HG02852 (cell line): ENCODE results near the gene MCL1.
"Not testable (repeated sequence)": the region's sequence is repeated elsewhere in the genome, so short reads cannot be mapped to it uniquely, and the experiment has no call there.

Experiments used
- ATAC-seq: cut with Tn5 transposase; IDR thresholded peaks from one replicate; pipeline ENCODE4 v1.9.1; 2021; ENCODE audit warnings: mild to moderate bottlenecking, moderate library complexity; ENCODE audit not compliant: unreplicated experiment

The MCL1 gene

DNA sequence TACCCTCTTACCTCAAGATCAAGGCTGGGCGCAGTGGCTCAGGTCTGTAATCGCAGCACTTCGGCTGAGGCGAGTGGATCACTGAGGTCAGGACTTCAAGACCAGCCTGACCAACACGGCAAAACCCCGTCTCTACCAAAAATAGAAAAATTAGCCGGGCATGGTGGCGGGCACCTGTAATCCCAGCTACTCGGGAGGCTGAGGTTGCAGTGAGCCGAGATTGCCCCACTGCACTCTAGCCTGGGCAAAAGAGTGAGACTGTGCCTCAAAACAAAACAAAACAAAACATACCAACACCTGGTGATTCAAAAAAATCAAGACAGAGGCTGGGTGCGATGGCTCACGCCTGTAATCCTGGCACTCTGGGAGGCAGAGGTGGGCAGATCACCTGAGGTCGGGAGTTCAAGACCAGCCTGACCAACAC is 5.8 kb downstream of the MCL1 start:
- ATAC-seq = not testable (repeated sequence)

DNA sequence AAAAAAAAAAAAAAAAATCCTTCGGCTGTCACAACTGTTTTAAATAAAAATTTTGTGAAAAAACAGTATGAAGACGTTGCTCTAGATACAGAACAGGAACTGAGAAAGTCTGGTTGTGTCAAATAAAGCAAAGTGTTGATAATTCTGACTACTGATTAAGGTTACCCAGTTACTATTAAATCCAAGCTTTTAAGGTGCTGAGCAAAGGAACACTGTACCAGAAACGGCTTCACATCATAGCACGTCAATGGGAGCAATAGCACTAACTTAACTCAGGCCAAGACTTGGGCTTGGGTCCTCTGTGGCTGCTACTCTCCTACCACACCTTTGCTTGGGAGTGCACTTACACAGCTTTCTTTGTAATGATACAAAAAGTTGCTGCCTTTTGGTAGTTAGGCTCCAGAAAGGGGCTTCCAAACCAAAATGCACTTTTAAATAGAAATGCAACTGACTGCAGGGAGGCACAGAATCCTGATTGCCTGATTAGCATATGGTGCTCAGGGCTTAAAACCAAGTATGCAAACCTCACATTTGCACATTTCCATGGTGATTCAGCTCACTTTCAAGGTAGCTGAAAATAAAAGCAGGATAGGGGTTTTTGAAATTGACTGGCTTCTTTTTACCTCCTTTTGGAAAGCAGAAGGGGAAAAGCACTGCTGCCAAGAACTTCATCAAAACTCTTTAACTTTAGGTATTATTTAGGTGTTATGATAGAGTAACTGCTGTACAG is 6.3 kb downstream of the MCL1 start:
- no peak for ATAC-seq

DNA sequence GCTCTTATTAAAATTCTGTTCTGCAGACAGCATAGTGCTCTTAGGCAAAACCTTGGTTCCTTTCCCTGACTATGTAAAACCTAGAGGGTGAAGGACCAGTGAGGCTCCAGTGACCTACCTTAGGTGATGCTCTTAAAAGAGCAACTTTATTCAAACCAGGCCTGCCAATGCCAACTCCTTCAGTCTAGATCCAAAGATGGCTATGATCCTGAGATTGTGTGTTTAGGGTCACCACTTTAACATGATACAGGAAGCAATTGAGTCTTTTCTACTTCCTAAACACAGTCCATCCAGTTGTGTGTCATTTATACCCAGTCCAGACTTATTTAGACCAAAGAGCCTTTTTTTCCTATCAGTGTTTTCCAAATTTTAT is 10.8 kb downstream of the MCL1 start:
- no peak for ATAC-seq

DNA sequence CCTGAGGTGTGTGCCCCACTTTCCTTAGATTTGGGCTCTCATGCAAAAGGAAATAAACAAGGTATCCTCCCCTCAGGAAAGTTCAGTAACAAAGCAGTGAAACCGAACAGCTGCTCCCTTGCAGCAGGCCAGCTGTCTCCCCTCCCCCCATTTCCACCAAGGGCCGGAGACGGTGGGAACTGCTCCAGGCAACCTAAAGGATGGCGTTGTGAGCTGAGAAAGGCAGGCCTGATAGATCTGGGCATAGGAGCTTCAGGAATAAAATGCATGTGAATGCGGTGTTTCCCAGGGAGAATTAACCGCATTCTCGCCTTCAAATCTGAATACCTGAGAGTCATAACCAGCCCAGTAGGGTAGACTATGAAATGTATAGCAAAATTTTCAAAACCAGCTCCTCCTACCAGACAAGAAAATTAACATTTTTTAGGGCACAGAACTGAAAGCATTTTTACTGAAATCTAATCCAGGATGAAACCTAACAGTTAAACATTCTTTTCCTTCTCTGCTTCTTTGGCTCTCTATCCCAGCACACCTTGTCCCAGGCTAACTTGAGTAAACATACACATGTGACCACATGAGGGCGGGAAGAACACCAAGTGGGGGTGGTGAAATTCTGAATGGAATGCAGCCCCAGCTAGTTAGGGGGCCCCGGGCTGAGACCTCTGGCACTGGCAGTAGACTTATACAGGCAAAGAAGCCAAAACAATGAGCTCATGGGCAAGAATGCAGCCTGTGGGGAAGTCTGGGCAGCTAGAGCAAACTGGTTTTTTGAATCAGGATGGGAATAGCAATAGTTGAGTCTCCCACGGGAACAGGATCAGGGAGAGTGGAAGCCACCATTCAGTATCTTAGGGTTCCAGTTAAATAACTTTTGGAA is 11.5 kb downstream of the MCL1 start:
- ATAC-seq = peak; percentile 16

DNA sequence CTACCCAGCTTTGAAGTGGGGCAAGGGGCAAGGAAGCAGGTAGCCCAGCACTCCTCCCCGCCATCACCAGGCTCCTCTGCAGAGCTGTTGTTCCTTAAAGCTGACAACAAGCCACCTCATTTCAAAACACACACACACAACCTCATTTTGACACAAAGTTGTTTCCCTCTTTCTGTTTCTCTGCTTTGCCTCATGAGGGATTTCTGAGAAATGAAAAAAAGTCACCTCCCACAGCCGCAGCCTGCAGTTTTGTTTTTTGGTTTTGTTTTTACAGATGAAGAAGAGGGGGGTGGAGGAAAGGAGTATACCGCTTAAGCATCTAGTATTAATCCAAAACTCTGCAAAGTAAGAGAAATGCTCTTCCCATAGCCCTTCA is 12.1 kb downstream of the MCL1 start:
- ATAC-seq = peak; percentile 31

DNA sequence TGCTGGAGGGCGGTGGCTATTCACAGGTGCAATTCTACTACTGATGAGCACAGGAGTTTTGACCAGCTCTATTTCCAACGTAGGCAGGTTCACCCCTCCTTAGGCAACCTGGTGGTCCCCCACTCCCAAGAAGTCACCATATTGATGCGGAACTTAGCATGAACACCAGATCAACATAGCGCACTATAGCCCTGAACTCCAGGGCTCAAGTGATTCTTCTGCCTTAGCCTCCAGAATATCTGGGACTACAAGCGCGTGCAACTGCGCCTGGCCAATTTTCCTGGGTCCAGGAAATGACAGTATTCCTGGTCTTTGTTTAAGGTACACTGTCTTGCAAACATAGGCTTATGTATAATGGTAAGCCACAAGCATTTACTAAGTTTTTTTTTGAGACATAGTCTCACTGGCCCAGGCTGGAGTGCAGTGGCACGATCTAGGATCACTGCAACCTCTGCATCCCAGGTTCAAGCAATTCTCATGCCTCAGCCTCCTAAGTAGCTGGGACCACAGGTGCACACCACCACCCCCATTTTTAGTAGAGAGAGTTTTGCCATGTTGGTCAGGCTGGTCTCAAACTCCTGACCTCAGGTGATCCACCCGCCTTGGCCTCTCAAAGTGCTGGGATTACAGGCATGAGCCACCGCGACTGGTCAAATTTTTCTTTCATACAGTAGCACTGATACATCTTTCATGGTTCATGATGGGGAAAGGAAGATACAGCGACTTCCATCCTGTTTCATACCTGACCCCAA is 12.6 kb downstream of the MCL1 start:
- ATAC-seq = no peak

DNA sequence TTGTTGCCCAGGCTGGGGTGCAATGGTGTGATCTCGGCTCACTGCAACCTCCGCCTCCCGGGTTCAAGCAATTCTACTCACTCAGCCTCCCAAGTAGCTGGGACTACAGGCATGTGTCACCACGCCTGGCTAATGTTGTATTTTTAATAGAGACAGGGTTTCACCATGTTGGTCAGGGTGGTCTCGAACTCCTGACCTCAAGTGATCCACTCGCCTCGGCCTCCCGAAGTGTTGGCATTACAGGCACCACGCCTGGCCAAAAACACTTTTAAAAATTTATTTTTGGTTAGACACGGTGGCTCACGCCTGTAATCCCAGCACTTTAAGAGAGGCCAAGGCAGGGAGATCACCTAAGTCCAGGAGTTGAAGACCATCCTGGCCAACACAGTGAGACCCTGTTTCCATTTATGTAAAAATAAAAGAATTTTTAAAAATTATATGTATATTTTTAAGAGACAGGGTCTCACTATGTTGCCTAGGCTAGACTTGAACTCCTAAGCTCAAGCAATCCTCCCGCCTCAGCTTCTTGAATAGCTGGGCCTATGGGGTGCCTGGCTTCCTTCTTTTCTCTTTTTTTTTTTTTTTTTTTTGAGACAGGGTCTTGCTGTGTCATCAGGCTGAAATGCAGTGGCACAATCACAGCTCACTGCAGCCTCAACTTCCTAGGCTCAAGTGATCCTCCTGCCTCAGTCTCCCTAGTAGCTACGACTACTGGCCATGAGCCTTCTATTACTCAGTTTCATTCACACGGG is 14.0 kb downstream of the MCL1 start:
- ATAC-seq = not testable (repeated sequence)

DNA sequence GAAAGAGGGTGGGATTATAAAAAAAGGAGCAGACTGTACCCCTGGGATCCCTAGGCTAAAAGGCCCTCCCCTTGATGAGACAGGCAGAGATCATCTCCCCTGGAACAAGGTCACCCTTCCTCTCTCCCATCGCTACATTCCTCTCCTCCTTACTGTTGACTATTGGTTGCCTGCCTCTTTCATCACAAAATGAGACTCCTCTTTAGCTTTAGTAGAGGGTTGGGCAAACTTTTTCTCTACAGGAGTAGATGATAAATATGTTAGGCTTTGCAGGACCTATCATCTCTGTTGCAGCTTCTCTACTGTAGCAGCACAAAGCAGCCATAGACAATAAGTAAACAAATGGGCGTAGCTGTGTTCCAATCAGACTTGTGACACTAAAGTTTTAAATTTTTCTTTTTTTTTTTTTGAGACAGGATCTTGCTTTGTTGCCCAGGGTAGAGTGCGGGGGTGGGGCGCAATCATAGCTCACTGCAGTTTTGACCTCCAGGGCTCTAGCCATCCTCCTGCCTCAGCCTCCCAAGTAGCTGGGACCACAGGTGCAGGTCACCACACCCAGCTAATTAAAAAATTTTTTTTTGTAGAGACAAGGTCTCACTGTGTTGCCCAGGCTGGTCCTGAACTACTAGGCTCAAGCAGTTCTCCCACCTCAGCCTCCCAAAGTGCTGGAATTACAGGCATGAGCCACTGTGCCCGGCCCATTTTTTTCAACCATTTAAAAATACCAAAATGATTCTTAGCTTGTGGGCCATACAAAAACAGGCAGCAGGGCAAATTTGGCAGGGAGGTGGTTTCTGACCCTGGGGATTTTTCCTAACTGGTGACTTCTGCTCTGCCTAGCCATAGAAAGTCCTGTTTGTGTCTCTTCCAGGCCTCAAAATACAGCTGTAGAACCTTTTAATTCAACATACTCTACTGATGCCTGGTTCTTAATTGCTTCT is 15.1 kb downstream of the MCL1 start:
- ATAC-seq = no peak

DNA sequence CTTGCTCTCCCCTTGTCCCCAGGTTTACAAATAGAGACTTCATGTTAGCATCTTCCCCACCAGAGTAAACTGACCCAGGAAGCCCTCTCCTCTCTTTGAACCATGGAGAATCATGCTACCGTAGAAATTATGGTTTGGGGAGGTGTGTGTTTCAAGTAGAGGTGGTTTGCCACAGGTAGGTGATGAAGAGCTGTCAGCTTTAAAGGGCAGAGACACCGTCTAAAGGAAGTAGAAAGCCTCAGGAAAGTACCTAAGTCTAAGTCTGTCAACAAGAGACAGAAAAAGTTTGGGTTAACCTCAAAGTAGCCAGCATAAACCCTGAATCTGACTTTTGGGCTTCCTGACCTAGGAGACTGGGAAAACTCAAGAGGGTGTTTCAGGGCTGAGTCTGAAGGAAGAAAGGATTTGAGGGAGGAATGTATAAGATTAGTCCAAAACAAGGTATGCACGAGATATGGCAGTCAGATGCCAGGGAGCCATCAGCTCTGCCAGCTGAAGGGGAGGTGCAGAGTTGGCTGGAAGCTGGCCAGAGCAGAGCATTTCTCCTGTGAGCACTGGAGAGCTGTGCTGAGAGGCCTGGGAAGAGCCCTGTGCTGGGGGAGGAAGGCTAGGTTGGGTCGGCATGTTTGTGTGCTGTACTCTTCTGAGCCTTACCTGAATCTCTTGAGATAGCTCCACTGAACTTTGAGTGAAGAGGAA is 15.9 kb downstream of the MCL1 start:
- ATAC-seq = peak; percentile 17

- ATAC-seq = peak; percentile 46
Observed at GRCh38 chr1:150562446-150563339, 16.7 kb downstream of the MCL1 start.

DNA sequence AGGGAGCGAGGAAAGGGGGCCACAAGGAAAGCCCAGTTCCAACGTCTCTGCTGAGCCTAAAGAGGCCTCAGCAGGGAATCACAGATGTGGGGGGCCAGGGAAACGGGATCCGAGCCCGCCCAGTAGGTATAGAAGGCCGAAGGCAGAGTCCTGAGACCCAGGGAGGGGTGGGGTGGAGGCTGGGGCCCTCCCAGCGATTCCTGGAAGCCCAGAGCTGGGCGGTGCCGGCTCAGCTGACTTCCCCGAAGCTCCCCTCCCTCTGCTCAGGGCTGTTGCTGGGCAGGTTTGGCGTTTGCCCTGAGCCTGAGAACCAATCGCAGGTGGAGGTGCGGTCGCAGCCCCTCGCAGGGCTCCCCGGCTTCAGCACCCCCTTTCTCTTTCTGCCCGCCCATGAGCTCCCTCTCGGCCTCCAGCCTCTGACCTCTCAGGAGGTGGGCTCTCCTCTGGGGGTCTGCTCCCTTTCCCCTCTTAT is 17.4 kb downstream of the MCL1 start:
- peak; percentile 32 for ATAC-seq

- ATAC-seq = peak; percentile 16
Observed at GRCh38 chr1:150561254-150561973, 18.0 kb downstream of the MCL1 start.

DNA sequence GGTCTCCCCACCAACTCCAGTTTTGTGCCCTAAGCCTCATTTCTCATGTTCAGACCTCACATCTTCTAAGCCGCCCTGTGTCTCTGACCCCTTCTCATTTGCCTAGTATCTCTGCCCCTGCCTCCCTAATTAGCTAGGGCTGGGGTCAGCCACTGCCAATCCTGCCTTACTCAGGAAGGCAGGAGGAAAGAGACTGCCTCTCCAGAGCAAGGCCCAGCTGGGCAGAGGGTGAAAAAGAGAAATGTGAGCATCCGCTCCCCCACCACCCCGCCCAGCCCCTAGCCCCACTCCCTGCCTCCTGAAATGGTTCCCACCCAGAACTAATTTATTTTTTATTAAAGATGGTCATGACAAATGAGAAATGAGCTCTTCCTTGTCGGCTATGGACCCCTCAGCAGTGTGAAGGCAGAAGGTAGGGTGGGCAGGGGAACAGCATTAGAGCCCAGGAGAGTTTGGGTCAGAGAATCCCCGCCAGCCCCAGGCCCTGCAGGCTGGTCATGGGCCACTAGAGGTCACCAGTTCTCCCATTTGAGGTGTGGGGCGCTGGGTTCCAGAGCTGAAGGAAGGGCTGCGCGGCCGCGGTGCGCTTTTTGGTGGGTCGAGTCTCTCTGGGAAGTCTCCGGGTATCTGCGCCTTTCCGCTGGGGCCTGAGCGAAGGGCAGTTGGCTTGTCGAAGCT is 18.7 kb downstream of the MCL1 start:
- ATAC-seq = peak; percentile 34

DNA sequence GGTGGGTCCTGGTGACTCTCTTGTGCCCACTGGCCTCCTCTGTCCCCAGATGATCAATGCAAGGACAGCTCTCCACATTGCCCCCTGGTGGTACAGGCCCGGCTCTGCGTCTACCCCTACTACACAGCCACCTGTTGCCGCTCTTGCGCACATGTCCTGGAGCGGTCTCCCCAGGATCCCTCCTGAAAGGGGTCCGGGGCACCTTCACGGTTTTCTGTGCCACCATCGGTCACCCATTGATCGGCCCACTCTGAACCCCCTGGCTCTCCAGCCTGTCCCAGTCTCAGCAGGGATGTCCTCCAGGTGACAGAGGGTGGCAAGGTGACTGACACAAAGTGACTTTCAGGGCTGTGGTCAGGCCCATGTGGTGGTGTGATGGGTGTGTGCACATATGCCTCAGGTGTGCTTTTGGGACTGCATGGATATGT is 19.4 kb downstream of the MCL1 start:
- no peak for ATAC-seq

GRCh38 chr1:150559656-150560010 is 19.8 kb downstream of the MCL1 start:
- no peak for ATAC-seq

- ATAC-seq = no peak
Observed at GRCh38 chr1:150558761-150559655, 20.4 kb downstream of the MCL1 start.
